Ecto neural progenitor cell (in vitro differentiated cells): Measurements from ENCODE around the gene ZGPAT.

Experiments
- DNase-seq: peaks from one replicate; pipeline ENCODE4 v3.0.0-alpha.2; 2018; ENCODE audit warnings: low spot score

ZGPAT gene

GRCh38 chr20:63679799-63680305, 28.0 kb upstream of the ZGPAT start:
- DNase-seq, result no peak

- no peak for DNase-seq
These were observed 27.4 kb upstream of the ZGPAT start for GRCh38 chr20:63680427-63680826.

- DNase-seq, result no peak
These were observed 26.8 kb upstream of the ZGPAT start for GRCh38 chr20:63680857-63681608.

GRCh38 chr20:63681609-63682142, 26.2 kb upstream of the ZGPAT start:
- DNase-seq, result no peak

GRCh38 chr20:63682384-63683139, 25.3 kb upstream of the ZGPAT start:
- no peak for DNase-seq

- DNase-seq, result no peak
These were observed 22.4 kb upstream of the ZGPAT start for GRCh38 chr20:63685269-63686026.

- no peak for DNase-seq
These were observed 21.7 kb upstream of the ZGPAT start for GRCh38 chr20:63686094-63686491.

- no peak for DNase-seq
These were observed 21.1 kb upstream of the ZGPAT start for GRCh38 chr20:63686492-63687321.

GRCh38 chr20:63687419-63688178, 20.2 kb upstream of the ZGPAT start:
- no peak for DNase-seq

- DNase-seq, result no peak
These were observed 19.4 kb upstream of the ZGPAT start for GRCh38 chr20:63688228-63689045.

- DNase-seq, result no peak
These were observed 18.5 kb upstream of the ZGPAT start for GRCh38 chr20:63689046-63690002.

- no peak for DNase-seq
These were observed 17.6 kb upstream of the ZGPAT start for GRCh38 chr20:63690003-63690897.

- no peak for DNase-seq
These were observed 16.7 kb upstream of the ZGPAT start for GRCh38 chr20:63690898-63691710.

GRCh38 chr20:63691711-63692435, 16.0 kb upstream of the ZGPAT start:
- DNase-seq, result no peak

- no peak for DNase-seq
These were observed 15.3 kb upstream of the ZGPAT start for GRCh38 chr20:63692436-63693082.
